HG03378 (cell line): Measurements from ENCODE around the gene ACTG1.

ENCODE experiments used
- ATAC-seq: cut with Tn5 transposase; IDR thresholded peaks from one replicate; pipeline ENCODE4 v1.9.1; 2021; ENCODE audit warnings: mild to moderate bottlenecking, moderate library complexity; ENCODE audit not compliant: unreplicated experiment

Gene ACTG1

DNA sequence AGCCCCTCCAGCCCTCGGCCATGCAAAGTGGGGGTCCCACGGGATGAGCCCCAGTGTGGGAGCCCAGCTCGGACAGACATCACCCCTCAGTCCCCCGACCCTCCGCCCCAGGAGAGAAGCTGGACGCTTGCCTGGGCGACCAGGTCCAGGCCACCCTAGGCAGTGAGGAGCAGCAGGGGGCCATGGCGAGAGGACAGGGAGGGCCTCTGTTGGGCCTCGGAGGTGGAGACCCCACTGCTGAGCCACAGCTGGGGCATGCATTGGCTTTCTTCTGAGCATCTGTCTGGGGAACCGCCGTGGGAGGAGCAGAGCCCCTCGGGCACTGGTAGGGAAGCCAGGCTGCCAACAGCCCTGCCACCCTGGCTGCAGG lies 13.0 kb downstream of the ACTG1 start:
- no peak for ATAC-seq

DNA sequence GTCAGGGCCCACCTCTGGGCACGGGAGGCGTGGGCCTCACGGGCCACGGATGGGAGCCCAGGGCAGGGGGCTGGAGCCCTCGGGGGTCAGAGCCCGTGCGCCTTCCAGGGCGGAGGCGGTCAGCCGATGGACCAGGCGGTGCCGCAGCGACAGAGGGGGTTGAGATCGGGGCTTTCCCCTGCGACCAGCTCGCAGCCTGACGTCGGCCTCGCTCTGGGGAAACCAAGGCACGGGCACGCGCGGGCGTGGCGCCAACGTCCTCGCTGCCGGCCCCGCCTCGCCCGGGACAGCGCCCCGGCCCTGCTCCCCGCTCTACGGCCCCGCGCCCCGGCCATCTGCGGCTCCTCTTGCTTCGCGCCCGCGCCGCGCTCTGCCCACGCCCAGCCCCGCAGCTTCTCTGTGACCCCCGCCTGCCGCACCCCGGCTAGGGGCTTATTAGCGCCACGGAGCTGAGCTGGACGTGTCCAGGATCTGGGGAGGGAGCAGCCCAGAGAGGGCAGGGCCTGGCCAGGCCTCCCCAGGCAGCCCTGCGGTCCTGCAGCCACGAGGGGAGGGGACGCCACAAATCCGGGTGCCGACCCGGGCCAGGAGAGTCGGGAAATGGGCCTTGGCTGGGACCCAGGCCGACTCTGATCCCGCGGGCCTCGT lies 13.5 kb downstream of the ACTG1 start:
- no peak for ATAC-seq

DNA sequence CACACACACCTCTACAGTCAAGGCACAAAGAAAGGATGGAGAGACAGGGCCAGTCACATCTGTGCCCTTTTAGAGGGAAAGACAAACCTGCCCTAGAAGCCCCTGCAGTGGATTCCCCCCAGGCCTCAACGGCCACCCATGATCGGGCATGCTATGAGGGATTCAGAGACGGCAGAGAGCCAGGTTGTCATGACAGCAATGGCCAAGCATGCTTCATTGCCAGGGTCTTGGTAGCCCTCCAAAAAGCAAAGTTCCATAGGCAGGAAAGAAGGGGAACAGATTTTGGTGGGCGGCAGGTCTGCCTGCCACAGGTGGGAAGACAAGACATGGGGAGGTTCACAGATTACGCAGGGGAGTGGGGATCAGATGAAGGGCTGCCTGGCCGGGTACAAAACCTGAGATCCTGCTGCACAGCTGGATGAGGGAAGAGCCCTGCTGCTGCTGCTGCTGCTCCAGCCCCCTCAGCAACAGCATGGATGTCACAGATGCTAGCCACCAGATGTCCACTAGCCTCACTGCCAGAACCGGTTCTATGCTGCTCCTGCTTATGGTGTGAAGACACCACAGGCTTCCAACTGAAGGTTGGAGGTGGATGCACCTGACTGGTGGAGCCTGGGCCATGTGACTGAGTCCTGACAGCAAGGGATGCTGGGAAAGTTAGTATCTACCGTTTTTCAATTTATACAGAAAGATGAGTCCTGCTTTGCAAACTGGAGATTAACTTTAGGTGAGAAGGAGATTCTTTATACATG lies 17.8 kb downstream of the ACTG1 start:
- no peak for ATAC-seq

DNA sequence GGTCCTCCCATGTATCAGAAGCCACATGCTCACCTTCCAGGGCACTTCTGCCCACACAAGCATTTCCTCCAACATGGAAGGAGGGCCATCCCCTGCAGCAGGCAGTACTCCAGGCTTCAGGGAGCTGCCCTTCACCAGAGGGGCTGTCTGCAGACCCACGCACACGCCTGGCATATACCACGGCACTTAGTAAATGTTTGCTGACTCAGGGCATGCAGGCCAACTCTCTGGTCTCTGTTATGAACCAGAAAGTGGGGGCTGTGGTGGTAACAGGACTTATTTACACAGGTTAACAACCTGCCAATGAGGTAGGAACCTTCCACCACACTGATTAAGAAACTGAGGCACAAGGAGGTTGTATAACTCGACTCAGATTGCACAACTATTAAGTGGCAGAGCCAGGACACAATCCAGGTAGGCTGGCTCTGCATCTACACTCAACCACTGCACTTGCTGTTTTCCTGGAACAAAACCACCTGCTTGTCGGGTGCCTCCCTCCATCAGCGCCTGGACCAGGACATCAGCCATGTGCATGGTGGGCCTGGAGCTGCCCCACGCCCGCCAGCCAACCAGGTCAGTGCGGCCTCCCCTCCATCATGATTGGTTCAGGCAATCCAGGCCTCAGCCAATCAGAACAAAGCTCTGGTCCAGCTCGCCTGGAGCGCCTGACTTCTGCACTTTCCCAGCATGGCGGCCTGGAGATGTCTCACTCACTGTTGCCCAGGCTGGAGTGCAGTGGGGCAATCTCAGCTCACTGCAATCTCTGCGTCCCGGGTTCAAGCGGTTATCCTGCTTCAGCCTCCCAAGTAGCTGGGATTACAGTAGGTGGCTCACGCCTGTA lies 19.2 kb downstream of the ACTG1 start:
- no peak for ATAC-seq

DNA sequence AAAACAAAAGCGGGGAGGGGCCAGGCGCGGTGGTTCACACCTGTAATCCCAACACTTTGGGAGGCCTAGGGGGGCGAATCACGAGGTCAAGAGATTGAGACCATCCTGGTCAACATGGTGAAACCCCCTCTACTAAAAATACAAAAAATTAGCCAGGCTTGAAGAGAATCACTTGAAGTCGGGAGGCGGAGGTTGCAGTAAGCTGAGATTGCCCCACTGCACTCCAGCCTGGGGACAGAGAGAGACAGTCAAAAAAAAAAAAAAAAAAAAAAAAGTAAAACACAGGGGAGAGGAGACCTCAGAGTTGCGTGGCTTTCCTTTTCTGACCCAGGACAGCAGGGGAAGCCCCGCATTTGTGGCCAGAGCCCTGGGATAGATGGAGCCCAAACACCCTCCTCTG lies 19.9 kb downstream of the ACTG1 start:
- ATAC-seq, result no peak

DNA sequence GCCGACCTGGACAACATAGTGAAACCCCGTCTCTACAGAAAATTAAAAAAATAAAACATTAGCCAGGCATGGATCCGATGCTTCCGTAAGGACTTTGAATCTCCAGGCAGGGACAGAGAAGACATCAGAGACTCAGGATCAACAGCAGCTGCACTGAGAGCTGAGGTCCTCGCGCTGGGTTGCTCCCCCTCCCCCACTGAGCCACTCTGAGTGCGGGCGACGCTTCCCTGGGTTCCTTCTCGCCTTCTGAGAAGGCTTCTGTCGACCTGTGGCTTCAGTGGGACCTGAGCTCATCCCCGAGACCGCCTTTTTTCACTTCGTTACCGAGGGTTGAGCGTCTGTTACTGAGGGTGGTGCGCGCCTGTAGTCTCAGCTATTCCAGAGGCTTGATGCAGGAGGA lies 20.4 kb downstream of the ACTG1 start:
- no peak for ATAC-seq

DNA sequence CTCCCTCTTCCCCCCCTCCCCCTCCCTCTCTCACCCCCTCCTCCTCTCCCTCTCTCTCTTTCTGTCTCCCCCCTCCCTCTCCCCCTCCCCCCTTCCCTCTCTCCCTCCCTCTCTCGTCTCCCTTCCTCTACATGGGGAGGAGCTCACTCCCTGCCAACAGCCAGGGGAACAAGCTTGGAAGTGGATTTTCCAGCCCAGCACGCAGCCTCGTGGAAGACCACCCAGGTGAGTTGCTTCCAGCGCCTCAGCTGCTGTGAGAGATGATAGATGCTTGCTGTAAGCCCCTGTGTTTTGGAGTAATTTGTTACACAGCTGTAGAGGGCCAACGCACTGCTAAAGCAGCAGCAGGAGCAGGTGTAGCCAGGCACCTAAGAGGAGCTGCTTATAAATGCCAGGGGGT lies 20.8 kb downstream of the ACTG1 start:
- no peak for ATAC-seq

DNA sequence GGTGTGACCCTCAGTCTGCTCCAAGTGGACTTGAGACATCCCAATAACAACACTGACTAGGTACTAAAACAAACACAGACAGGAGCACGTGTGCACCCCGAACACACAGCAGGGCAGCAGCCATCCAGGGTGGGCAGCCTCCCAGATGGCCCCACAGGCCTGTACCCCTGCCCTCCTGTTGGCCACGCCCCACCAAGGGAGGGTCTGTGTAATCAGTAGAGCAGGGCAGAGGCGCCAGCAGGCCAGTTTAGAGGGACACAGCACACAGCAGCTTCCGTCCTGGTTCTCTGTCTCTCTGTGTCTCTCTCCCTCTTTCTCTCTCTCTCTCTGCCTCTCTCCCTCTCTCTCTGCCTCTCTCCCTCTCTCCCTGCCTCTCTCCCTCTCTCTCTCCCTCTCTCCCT lies 21.4 kb downstream of the ACTG1 start:
- no peak for ATAC-seq

DNA sequence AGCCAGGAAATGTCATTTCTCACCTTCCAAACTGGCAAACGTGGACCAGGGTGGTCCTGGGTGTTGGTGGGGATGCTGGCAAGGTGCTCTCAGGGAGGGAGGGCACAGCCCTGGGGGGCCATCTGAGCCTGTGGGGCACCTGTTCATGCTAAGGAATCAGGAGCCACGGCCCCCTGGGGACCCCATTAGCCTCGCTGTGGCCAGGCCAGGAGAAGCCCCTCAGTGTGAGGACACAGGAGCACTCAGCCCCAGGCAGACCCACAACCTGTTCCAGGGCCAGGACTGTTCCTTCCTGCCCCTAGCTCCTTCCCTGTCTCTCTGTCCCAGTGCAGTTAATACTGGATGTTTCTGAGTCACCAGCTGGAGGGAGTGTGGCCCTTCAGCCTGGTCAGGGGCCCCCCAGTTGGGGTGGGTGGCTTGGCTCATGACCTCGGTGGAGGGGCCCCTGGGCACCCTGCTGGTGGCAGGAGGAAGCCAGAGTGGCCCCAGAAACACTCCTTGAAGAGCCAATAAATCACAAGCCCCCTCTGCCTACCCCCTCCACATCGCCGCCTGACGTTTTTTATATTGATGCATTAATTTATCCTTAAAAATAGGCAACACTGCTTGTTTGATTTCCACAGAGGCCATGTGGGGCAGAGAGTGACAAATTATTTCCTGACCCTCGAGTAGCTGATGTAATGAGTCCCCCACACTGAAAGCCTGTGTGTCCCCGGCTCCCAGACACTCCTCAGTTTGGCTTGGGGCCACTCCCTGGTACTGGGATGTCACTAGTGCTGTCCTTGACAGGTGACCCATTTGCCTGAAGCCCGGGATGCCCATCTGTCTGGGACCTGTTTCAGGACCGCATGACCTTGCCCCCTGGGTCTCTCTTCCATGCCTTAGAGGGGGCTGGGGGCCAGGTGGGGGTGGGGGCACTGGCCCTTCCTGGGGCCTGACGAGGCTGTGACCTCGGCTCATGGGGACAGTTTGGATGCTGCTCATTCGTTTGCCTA lies 22.3 kb downstream of the ACTG1 start:
- no peak for ATAC-seq

DNA sequence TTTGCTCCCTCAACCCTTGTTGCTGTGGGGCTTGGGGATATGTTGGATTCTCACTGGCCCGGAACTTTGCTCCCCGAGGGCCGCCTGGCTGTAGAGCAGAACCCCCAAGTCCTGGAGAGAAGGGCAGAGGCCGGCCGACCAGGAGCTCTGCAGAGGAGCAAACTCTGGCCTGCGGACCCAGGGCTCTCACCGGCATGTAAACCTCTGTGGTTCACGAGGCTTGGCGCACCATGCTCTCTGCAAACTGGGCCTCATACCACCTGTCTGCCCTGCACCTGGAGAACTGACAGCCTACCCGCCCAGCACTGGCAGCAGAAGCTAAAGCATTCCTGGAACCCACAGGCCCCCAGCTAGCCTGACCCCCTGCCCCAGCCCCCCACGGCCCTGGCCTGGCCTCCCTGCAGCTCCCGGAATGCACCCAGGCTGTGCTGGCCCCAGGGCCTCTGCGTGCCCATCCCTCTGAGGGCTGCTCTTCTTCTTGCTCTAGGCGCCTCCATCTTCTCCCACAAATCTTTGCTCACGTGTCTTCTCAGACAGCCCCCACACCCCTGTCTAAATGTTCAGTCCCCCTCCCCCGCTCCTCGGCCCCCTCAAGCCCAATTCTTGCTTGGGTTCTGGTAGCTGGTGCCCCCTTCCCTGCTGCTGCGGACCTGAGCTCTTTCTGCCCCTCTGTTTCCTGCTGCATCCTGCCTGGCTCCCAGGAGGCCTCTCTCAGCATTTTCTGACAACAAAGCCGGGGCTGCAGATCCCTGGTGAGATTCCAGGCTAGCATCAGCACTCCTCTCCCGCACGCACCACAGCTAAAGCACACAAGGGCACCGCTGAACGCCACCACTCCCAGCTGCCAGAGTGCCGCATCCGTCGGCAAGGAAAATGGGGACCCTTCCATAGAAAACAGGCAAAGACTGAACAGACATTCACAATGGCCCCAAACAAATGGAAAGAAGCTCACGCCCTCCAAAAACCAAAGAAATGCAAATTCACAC lies 23.3 kb downstream of the ACTG1 start:
- ATAC-seq, result no peak

DNA sequence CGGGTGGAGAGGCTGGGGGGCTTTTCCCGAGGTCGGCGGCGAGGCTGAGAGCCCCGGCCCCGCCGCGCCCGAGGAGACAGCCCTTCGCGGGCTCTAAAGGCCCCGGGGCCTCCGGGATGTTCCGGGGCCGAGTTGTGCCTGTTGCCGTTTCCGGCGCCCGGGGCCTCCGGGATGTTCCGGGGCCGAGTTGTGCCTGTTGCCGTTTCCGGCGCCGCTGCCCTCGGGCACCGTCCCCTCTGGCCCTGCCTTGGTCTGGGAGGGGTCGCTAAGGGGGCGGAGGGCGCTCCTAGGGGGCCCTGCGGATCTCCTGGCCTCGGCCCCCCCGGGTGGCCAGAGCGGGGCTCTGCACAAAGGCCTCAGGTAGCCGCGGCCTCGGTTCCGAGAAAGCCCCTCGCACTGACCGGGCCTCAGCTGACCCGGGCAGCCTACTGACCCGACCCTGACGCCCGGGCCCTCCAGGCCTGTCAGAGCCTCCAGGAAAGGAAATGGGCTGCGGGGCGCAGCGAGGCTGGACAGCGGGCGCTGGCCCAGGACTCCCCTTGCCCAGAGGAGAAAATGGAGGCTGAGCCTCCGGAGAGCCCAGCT lies 24.2 kb downstream of the ACTG1 start:
- ATAC-seq, result no peak

DNA sequence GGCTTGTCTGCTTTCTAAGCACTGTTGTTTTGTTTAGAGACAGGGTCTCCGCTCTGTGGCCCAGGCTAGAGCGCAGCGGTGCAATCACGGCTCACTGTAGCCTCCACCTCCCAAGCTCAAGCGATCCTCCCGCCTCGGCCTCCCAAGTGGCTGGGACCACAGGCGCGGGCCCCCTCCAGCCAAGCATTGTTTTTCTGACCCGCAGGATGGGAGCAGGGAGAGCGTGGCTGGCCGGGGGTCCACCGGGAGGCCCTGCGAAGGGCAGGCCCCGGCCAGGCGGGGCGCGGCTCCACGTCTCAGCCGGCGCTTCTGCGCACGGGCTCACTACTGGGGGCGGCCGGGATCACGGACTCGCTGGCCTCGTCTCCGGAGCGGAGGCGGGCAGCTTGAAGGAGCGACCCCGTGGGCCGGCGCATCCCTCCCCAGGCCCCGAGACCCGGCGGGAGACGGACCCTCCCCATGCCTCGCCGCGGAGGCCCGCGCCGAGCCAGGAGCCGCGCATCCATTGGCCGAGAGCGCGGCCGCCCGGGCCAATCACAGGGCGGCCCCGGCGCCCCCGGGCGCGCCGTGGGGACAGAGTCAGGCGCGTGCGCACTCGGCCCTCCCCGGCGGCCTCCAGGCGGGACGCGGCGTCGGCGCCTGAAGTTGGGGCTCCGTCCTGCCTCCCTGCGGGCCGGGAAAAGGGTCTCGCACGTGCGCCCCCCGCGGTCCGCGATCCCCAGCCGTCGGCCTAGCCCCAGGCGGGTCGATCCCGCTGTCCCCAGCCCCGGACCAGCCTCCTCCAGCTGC lies 24.9 kb downstream of the ACTG1 start:
- no peak for ATAC-seq

DNA sequence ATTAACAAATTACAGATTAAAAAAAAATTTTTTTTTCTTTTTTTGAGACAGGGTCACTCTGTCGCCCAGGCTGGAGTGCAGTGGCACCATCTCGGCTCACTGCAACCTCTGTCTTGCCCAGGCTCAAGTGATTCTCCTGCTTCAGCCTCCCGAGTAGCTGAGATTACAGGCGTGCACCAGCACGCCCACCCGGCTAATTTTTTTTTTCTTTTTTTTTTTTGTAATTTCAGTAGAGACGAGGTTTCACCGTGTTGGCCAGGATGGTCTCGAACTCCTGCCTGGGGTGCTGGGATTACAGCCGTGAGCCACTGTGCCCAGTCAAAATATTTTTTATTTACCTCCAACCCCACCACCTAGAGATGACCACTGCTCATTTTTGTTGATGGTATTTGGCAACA lies 25.5 kb downstream of the ACTG1 start:
- no peak for ATAC-seq

DNA sequence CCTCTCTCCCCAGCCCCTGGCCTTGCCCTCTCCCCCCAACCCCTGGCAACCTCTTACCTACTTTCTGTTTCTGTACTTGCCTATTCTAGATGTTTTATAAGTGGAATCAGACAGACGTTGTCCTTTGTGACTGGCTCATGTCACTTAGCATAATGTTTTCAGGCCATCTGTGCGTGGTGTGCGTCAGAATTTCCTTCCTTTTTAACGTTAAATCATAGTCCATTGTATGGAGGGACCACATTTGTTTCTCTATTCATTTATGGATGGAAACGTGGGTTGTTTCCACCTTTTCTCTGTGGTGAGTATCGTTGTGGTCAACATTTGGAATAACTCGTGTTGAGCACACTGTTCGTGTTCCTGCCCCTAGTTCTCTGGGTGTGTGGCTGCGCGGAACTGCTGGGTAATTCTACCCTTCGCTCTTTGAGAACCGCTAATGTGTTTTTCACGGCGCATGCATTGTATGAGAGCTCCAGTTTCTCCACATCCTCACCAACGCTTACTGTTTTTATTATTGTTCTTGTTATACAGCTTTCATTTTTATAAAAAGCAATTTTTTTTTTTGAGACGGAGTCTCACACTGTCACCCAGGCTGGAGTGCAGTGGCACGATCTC lies 26.3 kb downstream of the ACTG1 start:
- ATAC-seq, result no peak

DNA sequence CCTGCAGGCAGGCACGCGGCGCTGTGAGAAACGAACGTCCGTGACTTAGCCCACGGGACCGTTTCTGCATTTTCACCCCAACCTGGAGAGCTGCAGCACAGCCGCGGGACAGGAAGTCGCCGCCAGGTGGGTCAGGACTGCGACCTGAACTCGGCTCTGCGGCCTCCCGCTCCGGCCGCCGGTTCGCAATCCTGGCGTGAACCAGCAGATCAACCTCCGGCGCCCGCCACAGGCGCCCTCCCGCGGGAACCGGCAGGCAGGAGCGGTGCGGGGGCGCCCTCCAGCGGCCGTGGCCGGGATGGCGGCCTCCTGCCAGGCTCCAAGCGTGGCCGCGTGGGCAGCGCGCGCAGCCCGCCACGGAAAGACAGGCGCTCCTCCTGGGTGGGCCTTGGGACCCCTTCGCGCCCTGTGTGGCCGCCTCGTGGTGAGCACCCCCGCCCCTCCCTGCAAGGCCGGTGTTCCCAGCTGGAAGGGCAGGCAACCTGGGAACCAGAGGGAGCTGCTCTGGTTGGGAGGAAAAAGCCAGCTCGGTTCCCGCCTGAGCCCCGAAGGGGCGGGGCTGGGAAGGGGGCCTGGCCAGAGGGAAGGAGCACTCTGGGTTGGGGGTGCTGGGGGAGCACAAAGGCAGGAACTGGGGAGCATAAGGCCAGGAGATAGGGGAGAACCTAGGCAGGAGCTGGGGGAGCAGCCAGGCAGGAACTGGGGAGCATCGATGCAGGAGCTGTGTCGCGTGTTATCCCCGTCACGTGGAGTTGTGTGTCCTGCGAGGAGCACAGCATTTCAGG lies 28.2 kb downstream of the ACTG1 start:
- no peak for ATAC-seq

DNA sequence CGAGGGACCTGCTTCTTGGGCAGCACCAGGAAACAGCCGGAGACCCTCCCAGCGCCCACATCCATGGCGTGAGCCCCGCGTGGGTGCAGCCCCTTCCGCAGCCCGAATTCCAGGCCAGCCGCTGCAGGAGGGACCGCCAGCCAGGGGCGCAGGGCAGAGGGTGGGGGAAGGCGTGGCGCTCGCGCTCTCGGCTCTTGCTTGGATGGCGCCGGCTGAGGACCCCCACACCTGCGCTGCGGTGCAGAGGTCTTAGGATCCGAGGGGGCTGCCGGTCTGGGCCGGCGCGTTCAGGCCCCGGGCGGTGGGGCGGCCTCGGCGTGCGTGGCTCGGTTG lies 28.8 kb downstream of the ACTG1 start:
- no peak for ATAC-seq

DNA sequence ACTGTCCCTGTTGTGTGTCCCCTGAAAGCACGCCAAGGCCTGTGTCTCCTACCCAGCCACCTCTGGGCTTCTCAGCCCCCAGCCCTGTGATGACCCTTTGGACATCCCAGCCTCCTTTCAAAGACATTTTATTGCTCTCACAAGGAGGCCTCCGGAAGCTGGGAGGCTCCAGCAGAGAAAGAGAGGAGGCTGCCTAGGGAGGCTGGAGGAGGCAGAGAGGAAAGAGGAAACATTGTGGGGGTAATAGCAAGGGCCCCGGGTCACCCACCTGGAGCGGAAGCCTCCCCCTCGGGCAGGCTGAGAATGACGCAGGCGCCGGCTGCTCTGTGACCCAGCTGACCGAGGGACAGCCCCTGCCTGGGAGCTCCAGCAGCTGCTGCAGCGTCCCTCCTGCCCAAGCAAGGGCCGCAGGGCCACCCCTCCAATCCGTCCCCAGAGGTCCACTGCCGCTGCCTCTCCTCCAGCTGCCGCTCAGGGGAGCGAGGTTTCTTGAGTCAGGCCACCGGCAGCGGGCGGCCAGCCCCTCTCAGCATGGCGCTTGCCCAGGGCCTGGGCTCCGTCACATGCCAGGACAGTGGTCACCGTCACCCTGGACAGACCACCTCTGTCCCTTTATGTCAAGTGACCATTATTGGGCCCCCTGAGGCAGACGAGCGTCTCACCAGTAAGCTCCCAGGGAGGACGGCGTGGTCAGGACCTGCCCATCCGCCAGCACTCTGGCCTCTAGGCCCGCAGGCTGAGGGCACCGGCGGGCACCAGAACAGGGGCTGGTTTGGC lies 29.3 kb downstream of the ACTG1 start:
- ATAC-seq, result no peak
